Liver (tissue), 9 donors: ENCODE results near the gene RNASE7. TPM values are rescaled to one million over a fixed set of nuclear protein-coding genes. Genes with fewer than 3 reads are reported as not detected.

ENCODE experiments used
- DNase-seq: peaks from one replicate; pipeline ENCODE4 v3.0.0-alpha.2; 2017; ENCODE audit warnings: low spot score
- H3K27ac ChIP-seq, 2 donors: one replicate each; pipeline ENCODE4 v1.7.0; 2013; ENCODE audit warnings: inconsistent platforms in 2 of 2, low read length in 2 of 2, control low read depth in 1 of 2, low read depth in 1 of 2, mild to moderate bottlenecking in 1 of 2
- H3K27me3 ChIP-seq, 4 donors: one replicate each; pipeline versions ENCODE4 v1.6.1 to v1.7.0; 2013; ENCODE audit warnings: low read length in 3 of 4, inconsistent platforms in 1 of 4, mild to moderate bottlenecking in 1 of 4, moderate library complexity in 1 of 4; ENCODE audit not compliant: control insufficient read depth in 4 of 4, insufficient read depth in 4 of 4
- H3K36me3 ChIP-seq, 4 donors: one replicate each; pipeline versions ENCODE4 v1.6.1 to v1.7.0; 2013; ENCODE audit warnings: low read length in 3 of 4, mild to moderate bottlenecking in 3 of 4, low read depth in 1 of 4, moderate library complexity in 1 of 4; ENCODE audit not compliant: control insufficient read depth in 4 of 4, insufficient read depth in 3 of 4
- H3K4me1 ChIP-seq, 4 donors: one replicate each; pipeline versions ENCODE4 v1.6.1 to v1.7.0; 2013; ENCODE audit warnings: low read length in 3 of 4, mild to moderate bottlenecking in 3 of 4, moderate library complexity in 1 of 4; ENCODE audit not compliant: control insufficient read depth in 4 of 4, insufficient read depth in 4 of 4
- H3K4me3 ChIP-seq, 3 donors: one replicate each; pipeline versions ENCODE4 v1.6.1 to v1.7.0; 2013; ENCODE audit warnings: low read length in 3 of 3, control low read depth in 1 of 3, low read depth in 1 of 3, mild to moderate bottlenecking in 1 of 3
- H3K9ac ChIP-seq, 2 donors: one replicate each; pipeline ENCODE4 v1.7.0; 2013; ENCODE audit warnings: low read length in 2 of 2, mild to moderate bottlenecking in 2 of 2, moderate library complexity in 2 of 2, control low read depth in 1 of 2, low read depth in 1 of 2
- H3K9me3 ChIP-seq, 4 donors: one replicate each; pipeline versions ENCODE4 v1.6.1 to v1.7.0; 2013; ENCODE audit warnings: low read length in 3 of 4; ENCODE audit not compliant: control insufficient read depth in 4 of 4
- ATF3 ChIP-seq: IDR thresholded peaks from 2 replicates; pipeline ENCODE4 v1.6.1; 2016; ENCODE audit warnings: antibody characterized with exemption
- CTCF ChIP-seq: fragments of 150-350 bp; IDR thresholded peaks from 2 replicates; pipeline ENCODE4 v1.5.1; 2017; ENCODE audit warnings: improper control_type of control experiment, low read depth, low read length; ENCODE audit not compliant: missing input control
- EGR1 ChIP-seq, 2 donors: IDR thresholded peaks; 2 replicates each; pipeline ENCODE4 v1.6.1; 2016 to 2018; ENCODE audit warnings: antibody characterized with exemption in 2 of 2, low read depth in 2 of 2
- FOXA1 ChIP-seq: IDR thresholded peaks from 2 replicates; pipeline ENCODE4 v1.6.1; 2016; ENCODE audit warnings: antibody characterized with exemption
- FOXA2 ChIP-seq: IDR thresholded peaks from 2 replicates; pipeline ENCODE4 v1.6.1; 2016; ENCODE audit warnings: antibody characterized with exemption
- GABPA ChIP-seq, 2 donors: IDR thresholded peaks in 1 of 2; conservative IDR thresholded peaks in 1 of 2; 2 replicates each; pipeline ENCODE4 v1.6.1; 2016; ENCODE audit warnings: antibody characterized with exemption in 2 of 2, mild to moderate bottlenecking in 1 of 2, moderate library complexity in 1 of 2
- HNF4A ChIP-seq, 2 donors: conservative IDR thresholded peaks; 2 replicates each; pipeline ENCODE4 v1.6.1; 2016; ENCODE audit warnings: antibody characterized with exemption in 2 of 2, mild to moderate bottlenecking in 2 of 2
- JUND ChIP-seq, 2 donors: IDR thresholded peaks; 2 replicates each; pipeline ENCODE4 v1.6.1; 2016; ENCODE audit warnings: antibody characterized with exemption in 2 of 2
- NR2F2 ChIP-seq: IDR thresholded peaks from 2 replicates; pipeline ENCODE4 v1.6.1; 2016; ENCODE audit warnings: antibody characterized with exemption
- RAD21 ChIP-seq, 2 donors: IDR thresholded peaks; 2 replicates each; pipeline ENCODE4 v1.6.1; 2016; ENCODE audit warnings: antibody characterized with exemption in 2 of 2, mild to moderate bottlenecking in 2 of 2
- REST ChIP-seq: IDR thresholded peaks from 2 replicates; pipeline ENCODE4 v1.6.1; 2016; ENCODE audit warnings: antibody characterized with exemption, mild to moderate bottlenecking
- RXRA ChIP-seq, 2 donors: IDR thresholded peaks; 2 replicates each; pipeline ENCODE4 v1.6.1; 2017 to 2018; ENCODE audit warnings: antibody characterized with exemption in 2 of 2, mild to moderate bottlenecking in 1 of 2
- SP1 ChIP-seq: IDR thresholded peaks from 2 replicates; pipeline ENCODE4 v1.6.1; 2018; ENCODE audit warnings: antibody characterized with exemption, mild to moderate bottlenecking
- TAF1 ChIP-seq: conservative IDR thresholded peaks from 2 replicates; pipeline ENCODE4 v1.6.1; 2016; ENCODE audit warnings: antibody characterized with exemption, mild to moderate bottlenecking
- YY1 ChIP-seq: IDR thresholded peaks from 2 replicates; pipeline ENCODE4 v1.6.1; 2016; ENCODE audit warnings: antibody characterized with exemption, mild to moderate bottlenecking
- ZBTB33 ChIP-seq: IDR thresholded peaks from 2 replicates; pipeline ENCODE4 v1.6.1; 2016; ENCODE audit warnings: antibody characterized with exemption
- WGBS: extraction: QIAGEN DNeasy Blood & Tissue Kit; methylation state at CpG from one replicate; pipeline ENCODE4 v1.1.7; 2013; 5-methylcytosine and 5-hydroxymethylcytosine counted together
- polyA plus RNA-seq, 2 donors: library from polyadenylated mRNA; stranded (reverse) in 1 of 2; unstranded in 1 of 2; fragments of 200-250 nt in 1 of 2; fragments of >200 nt in 1 of 2; fragmentation: Nextera tagmentation in 1 of 2; extraction: Ambion mirVana in 1 of 2; gene quantifications; one replicate each; pipeline versions ENCODE4 v1.2.1 to v1.2.3, GENCODE V29; 2013 to 2015
- total RNA-seq, 2 donors: library from RNA; depleted of rRNA; stranded (reverse); fragments of >200 nt; gene quantifications; one replicate each; pipeline ENCODE4 v1.2.3, GENCODE V29; 2014
- donor health status: healthy.
- donor health status: healthy.
- donor health status: healthy.
- donor health status: healthy.
- donor health status: healthy.

The RNASE7 gene
- total and polyA plus RNA-seq, 4 donors: 0.11 to 0.33 (median 0.12) TPM; not detected in 1

DNA sequence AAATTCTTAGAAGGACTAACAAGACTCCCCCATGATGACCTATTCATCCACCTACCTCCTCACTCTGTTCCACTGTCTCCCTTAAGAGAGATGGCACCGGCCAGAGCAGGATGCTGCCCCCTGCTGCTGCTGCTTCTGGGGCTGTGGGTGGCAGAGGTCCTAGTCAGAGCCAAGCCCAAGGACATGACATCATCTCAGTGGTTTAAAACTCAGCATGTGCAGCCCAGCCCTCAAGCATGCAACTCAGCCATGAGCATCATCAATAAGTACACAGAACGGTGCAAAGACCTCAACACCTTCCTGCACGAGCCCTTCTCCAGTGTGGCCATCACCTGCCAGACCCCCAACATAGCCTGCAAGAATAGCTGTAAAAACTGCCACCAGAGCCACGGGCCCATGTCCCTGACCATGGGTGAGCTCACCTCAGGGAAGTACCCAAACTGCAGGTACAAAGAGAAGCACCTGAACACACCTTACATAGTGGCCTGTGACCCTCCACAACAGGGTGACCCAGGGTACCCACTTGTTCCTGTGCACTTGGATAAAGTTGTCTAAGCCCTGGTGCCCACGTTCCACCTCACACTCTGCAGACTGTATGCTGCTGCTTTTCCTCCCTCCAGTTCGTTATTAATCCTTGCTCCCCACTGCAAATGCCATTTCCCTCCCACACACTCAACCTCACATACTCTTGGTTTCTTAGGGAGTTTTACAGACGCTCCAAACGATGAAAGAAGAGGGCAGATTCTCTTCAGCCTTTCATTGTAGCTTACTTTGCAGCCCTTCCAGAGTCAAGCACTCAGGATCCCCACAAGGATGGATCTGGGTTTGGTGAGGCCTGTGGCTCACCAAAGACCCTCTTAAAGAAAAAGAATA, 15.9 kb downstream of the RNASE7 start, which contains the start of gene RNASE8:
Gene RNASE8, plus strand, starts transcription at position 20 of the 873 bp plus-strand sequence. Its CDS starts 71 bp downstream, at position 91.
- DNase-seq: no peak
- Histone ChIP-seq H3K27me3 (no peaks in the 10 kb centered on the region), H3K4me1 (peaks cover 14 to 61% (median 51%) of the 10 kb centered on the region in 4 donors), H3K9ac (no peak within 1 kb of the TSS), H3K36me3 (no peaks in the 10 kb centered on the region), H3K9me3 (no peaks in the 10 kb centered on the region), H3K4me3 (no peak within 1 kb of the TSS), H3K27ac (peak within 1 kb of the TSS; percentile 1 to 6)
- 87% methylated on average over 8 of the region's 8 CpGs for WGBS
- TF ChIP-seq SP1: no peak
- peak in 1 of 2 donors; percentile 39 for TF ChIP-seq RAD21 (IDR thresholded peaks at IDR 0.05)
- no peak for TF ChIP-seq RXRA (IDR thresholded peaks at IDR 0.05)
- no peak for TF ChIP-seq ATF3
- no peak for TF ChIP-seq YY1

DNA sequence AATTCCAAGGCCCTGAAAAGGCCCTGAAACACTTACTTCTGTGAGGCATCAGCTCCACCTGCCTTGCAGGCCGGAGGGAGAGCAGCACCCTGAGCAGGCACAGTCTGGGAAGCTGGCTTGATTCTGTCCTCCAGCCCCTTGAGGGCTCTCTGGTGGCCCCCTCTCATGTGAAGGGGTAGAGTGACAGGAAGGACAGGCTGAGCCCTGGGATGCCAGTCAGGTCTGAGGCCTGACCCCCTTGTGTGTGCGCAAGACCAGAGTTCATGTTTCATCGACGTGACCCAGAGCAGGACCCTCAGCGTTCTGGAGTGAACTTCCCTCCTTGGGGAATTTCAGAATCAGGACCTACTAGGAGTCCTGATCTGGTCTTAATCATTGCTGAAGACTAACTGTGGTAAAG, 16.7 kb downstream of the RNASE7 start:
- Histone ChIP-seq H3K36me3 (no peaks in the 10 kb centered on the region), H3K4me3 (no peak overlapping the region), H3K9ac (no peak overlapping the region), H3K27ac (no peak overlapping the region), H3K27me3 (no peaks in the 10 kb centered on the region), H3K9me3 (no peaks in the 10 kb centered on the region), H3K4me1 (peaks cover 8 to 61% (median 51%) of the 10 kb centered on the region in 4 donors)
- TF ChIP-seq REST: no peak
- no peak for TF ChIP-seq TAF1
- TF ChIP-seq JUND (IDR thresholded peaks at IDR 0.05): no peak
- TF ChIP-seq FOXA1: no peak
- TF ChIP-seq ZBTB33: no peak
- no peak for TF ChIP-seq NR2F2
- TF ChIP-seq CTCF: no peak
- TF ChIP-seq EGR1 (IDR thresholded peaks at IDR 0.05; ENCODE audit: low read depth in 2 of 2): no peak
- TF ChIP-seq RAD21 (IDR thresholded peaks at IDR 0.05): no peak
- no peak for TF ChIP-seq HNF4A (conservative IDR thresholded peaks at IDR 0.05)
- no peak for TF ChIP-seq SP1
- no peak for TF ChIP-seq RXRA (IDR thresholded peaks at IDR 0.05)
- TF ChIP-seq FOXA2: no peak
- TF ChIP-seq YY1: no peak
- no peak for TF ChIP-seq GABPA (IDR thresholded peaks at IDR 0.05 in 1 of 2, conservative IDR thresholded peaks at IDR 0.05 in 1 of 2)
- 87% methylated on average over 5 of the region's 5 CpGs for WGBS
- no peak for DNase-seq
